HL-60 (cell line): Measurements from ENCODE around the gene DMRT1.

Experiments used
- DNase-seq, 2 experiments: peaks; one replicate each; pipeline ENCODE4 v3.0.0-alpha.2; 2010 to 2020; ENCODE audit warnings: low read depth in 1 of 2, low spot score in 1 of 2
- H3K27ac ChIP-seq: fragments of 250-450 bp; sonication (Bioruptor Pico); replicated peaks from 2 replicates; pipeline ENCODE4 v1.5.1; 2020; ENCODE audit warnings: mild to moderate bottlenecking, moderate library complexity
- H3K27me3 ChIP-seq: fragments of 250-450 bp; sonication (Bioruptor Pico); 2 replicates; pipeline ENCODE4 v1.5.1; 2021; ENCODE audit warnings: mild to moderate bottlenecking, moderate library complexity; ENCODE audit not compliant: insufficient read depth, poor library complexity, severe bottlenecking
- H3K4me3 ChIP-seq: replicated peaks from 2 replicates; pipeline ENCODE4 v1.5.1; 2011; ENCODE audit warnings: mild to moderate bottlenecking, control low read depth, low read length; ENCODE audit not compliant: insufficient read depth
- CTCF ChIP-seq: IDR thresholded peaks from one replicate; pipeline ENCODE4 v1.5.1; 2011; ENCODE audit warnings: low read length, control low read depth, inconsistent platforms; ENCODE audit not compliant: insufficient read depth
- GABPA ChIP-seq: IDR thresholded peaks from 2 replicates; pipeline ENCODE4 v1.6.1; 2012; ENCODE audit warnings: low read depth
- POLR2AphosphoS5 ChIP-seq: IDR thresholded peaks from 2 replicates; pipeline ENCODE4 v1.6.1; 2012; ENCODE audit warnings: low read depth
- REST ChIP-seq: IDR thresholded peaks from 2 replicates; pipeline ENCODE4 v1.6.1; 2012; ENCODE audit warnings: low read depth; ENCODE audit not compliant: insufficient replicate concordance
- SPI1 ChIP-seq: IDR thresholded peaks from 2 replicates; pipeline ENCODE4 v1.6.1; 2012; ENCODE audit warnings: low read depth, mild to moderate bottlenecking, borderline replicate concordance

Gene DMRT1

GRCh38 chr9:1007312-1007711 lies 165.8 kb downstream of the DMRT1 start:
- DNase-seq = no peak
- TF ChIP-seq SPI1 = no peak
- TF ChIP-seq GABPA = no peak
- no peak for TF ChIP-seq POLR2AphosphoS5
- TF ChIP-seq REST = no peak
- TF ChIP-seq CTCF = no peak
- no peak overlapping the region for H3K4me3 ChIP-seq
- no peak overlapping the region for H3K27ac ChIP-seq
- no peaks in the 10 kb centered on the region for H3K27me3 ChIP-seq

- TF ChIP-seq CTCF (no peak), SPI1 (no peak), POLR2AphosphoS5 (no peak), REST (no peak), GABPA (no peak)
- DNase-seq = no peak
- H3K27ac ChIP-seq = no peak overlapping the region
- H3K4me3 ChIP-seq = no peak overlapping the region
- no peaks in the 10 kb centered on the region for H3K27me3 ChIP-seq
Measured at GRCh38 chr9:1008216-1008615, 166.7 kb downstream of the DMRT1 start.

GRCh38 chr9:1009101-1009707 lies 167.7 kb downstream of the DMRT1 start:
- no peak overlapping the region for H3K4me3 ChIP-seq
- DNase-seq = peak; percentile 49 to 73
- H3K27ac ChIP-seq = no peak overlapping the region
- no peaks in the 10 kb centered on the region for H3K27me3 ChIP-seq
- peak; percentile 94 for TF ChIP-seq CTCF
- no peak for TF ChIP-seq POLR2AphosphoS5
- no peak for TF ChIP-seq REST
